Adrenal gland (tissue), 5 donors: ENCODE data around the gene DPP9.

ENCODE experiments used
- CTCF ChIP-seq, 6 experiments: fragments of 450-650 bp in 4 of 6; fragments of 200-600 bp in 2 of 6; sonication (generic) in 1 of 6; IDR thresholded peaks; 1 replicate in 5 of 6; 2 replicates in 1 of 6; pipeline versions ENCODE4 v1.5.1 to v1.8.0; 2016 to 2021; ENCODE audit warnings: antibody characterized with exemption in 6 of 6, mild to moderate bottlenecking in 2 of 6, moderate library complexity in 1 of 6
- POLR2A ChIP-seq, 2 donors: fragments of 450-650 bp; IDR thresholded peaks; one replicate each; pipeline ENCODE4 v1.6.1; 2017; ENCODE audit warnings: antibody characterized with exemption in 2 of 2, mild to moderate bottlenecking in 2 of 2, moderate library complexity in 1 of 2
- donor health status: DM: no; HTN: no; CAD: no.

- TF ChIP-seq CTCF (IDR thresholded peaks at IDR 0.05) (no peak), POLR2A (IDR thresholded peaks at IDR 0.05) (no peak)
These were observed 15.5 kb downstream of the DPP9 start for GRCh38 chr19:4707956-4708650.
